ENCODE results near the gene ABCD4. TPM values are rescaled to one million over a fixed set of nuclear protein-coding genes. Genes with fewer than 3 reads are reported as not detected.
A peak's percentile ranks its signal among the peaks of the same experiment; 100 is the strongest.

The ABCD4 gene
- total and polyA plus RNA-seq, 2 of the 4 experiments (the other 2 are of a cell fraction) = 12.2 to 20.4 TPM

DNA sequence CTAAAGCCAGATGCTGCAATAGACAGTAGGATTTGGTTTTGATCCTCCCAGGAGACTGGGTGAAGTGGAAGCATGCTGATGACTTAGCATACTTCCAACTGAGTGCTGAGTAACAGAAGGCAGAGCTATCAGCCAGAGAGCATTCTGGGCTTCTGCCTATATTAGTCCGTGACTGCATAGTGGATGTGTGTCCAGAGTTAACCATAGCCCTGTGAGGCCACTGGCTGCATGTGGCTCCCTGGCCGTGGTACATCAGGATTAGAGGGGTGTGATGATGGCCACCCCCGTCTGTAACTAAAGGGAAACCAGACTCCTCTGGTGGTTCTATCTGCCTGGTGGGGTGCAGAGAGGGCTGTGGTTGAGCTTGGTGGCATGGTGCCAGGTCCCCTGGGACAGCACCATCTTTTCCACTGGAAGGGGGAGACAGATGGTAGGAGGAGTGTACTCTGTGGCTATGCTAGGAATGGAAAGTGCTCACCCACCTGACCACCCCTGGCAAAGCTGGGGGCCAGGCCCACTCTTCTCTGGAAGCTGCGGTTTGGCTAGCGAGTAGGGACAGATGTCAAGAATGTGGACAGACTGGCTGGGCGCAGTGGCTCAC lies 27.4 kb downstream of the ABCD4 start:
- peak overlapping the region; percentile 11 for H2AFZ ChIP-seq (replicated peaks; ENCODE audit: low read length, poor library complexity)
- no TSS peak for BruUV-seq (replicated peaks)

More for the DNA sequence above, 27.4 kb downstream of the ABCD4 start:
- ChIA-PET POLR2A (ENCODE audit: unreplicated experiment) (no interaction called here), CTCF (no interaction called here)
- Histone ChIP-seq H3K56ac (ENCODE audit: extremely low read depth, insufficient read depth, low read length) (no peak overlapping the region), H3K9me1 (ENCODE audit: insufficient read depth, low read length) (no peaks in the 10 kb centered on the region), H3K4me2 (ENCODE audit: low read depth, low read length) (no peak overlapping the region), H3K14ac (replicated peaks; ENCODE audit: low read depth, low read length) (no peak overlapping the region), H4K8ac (ENCODE audit: low read depth in 2 of 2, low read length in 2 of 2) (no peak overlapping the region), H3K4me3 (ENCODE audit: insufficient read depth, low read depth, low read length) (no peak overlapping the region), H4K20me1 (ENCODE audit: insufficient read depth, low read length) (no peaks in the 10 kb centered on the region), H3K4ac (ENCODE audit: low read depth, low read length) (no peak overlapping the region), H2BK5ac (ENCODE audit: low read depth, low read length, poor library complexity, severe bottlenecking) (no peak overlapping the region), H2AK9ac (replicated peaks; ENCODE audit: low read depth, low read length, poor library complexity) (no peak overlapping the region), H3K9ac (ENCODE audit: low read depth, low read length) (no peak overlapping the region), H2BK15ac (ENCODE audit: low read depth, low read length) (no peak overlapping the region), H3K18ac (ENCODE audit: low read depth, low read length) (no peak overlapping the region), H2AK5ac (ENCODE audit: low read depth, low read length) (no peak overlapping the region), H3K27me3 (ENCODE audit: control insufficient read depth, insufficient read depth, low read length) (peaks cover 3% of the 10 kb centered on the region; the same call in 1 of the 2 replicates), H4K5ac (ENCODE audit: low read depth, low read length) (no peak overlapping the region), H3K36me3 (ENCODE audit: control insufficient read depth, insufficient read depth, low read length) (no peaks in the 10 kb centered on the region), H3K79me1 (ENCODE audit: low read depth in 1 of 2, low read length in 2 of 2) (no peaks in the 10 kb centered on the region), H4K91ac (ENCODE audit: insufficient read depth, low read depth, low read length) (no peak overlapping the region), H3K23ac (ENCODE audit: low read depth, low read length) (0 out of 2 replicates have a peak overlapping the region, but pooled peaks have one; percentile 9), H3K4me1 (ENCODE audit: control insufficient read depth, insufficient read depth, low read length) (no peaks in the 10 kb centered on the region), H2BK20ac (ENCODE audit: low read depth, low read length) (no peak overlapping the region), H2BK120ac (ENCODE audit: low read depth, low read length) (no peak overlapping the region), H3K27ac (ENCODE audit: insufficient read depth, low read length) (no peak overlapping the region), H3K9me3 (ENCODE audit: control insufficient read depth, insufficient read depth, low read length) (no peaks in the 10 kb centered on the region; the same call in none of the 2 replicates)
- dilution Hi-C loops (cut with HindIII; ENCODE audit: low sequenced_read_pairs, unreplicated experiment) (no loop called here), in situ Hi-C loops (cut with MboI; ENCODE audit: low sequenced_read_pairs) (no loop called here), intact Hi-C loops (cut with micrococcal nuclease) (no loop called here)
- ATAC-seq (ENCODE audit: low read depth) (peak; percentile 89), DNase-seq (peak; percentile 74)
- no CpG with 5 or more reads among the region's 6 CpGs for WGBS, 2 experiments (ENCODE audit: extremely low coverage in 2 of 2, insufficient read length in 1 of 2)
- no peak for TF ChIP-seq MXI1 (IDR thresholded peaks at IDR 0.05; ENCODE audit: borderline replicate concordance, low read depth, low read length)
- no peak for TF ChIP-seq MAZ (IDR thresholded peaks at IDR 0.05; ENCODE audit: borderline replicate concordance, low read depth, low read length)
- no peak for TF ChIP-seq RAD21 (IDR thresholded peaks at IDR 0.05; ENCODE audit: low read length)
- TF ChIP-seq, protein P1, sequence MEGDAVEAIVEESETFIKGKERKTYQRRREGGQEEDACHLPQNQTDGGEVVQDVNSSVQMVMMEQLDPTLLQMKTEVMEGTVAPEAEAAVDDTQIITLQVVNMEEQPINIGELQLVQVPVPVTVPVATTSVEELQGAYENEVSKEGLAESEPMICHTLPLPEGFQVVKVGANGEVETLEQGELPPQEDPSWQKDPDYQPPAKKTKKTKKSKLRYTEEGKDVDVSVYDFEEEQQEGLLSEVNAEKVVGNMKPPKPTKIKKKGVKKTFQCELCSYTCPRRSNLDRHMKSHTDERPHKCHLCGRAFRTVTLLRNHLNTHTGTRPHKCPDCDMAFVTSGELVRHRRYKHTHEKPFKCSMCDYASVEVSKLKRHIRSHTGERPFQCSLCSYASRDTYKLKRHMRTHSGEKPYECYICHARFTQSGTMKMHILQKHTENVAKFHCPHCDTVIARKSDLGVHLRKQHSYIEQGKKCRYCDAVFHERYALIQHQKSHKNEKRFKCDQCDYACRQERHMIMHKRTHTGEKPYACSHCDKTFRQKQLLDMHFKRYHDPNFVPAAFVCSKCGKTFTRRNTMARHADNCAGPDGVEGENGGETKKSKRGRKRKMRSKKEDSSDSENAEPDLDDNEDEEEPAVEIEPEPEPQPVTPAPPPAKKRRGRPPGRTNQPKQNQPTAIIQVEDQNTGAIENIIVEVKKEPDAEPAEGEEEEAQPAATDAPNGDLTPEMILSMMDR (conservative IDR thresholded peaks at IDR 0.05; ENCODE audit: low read depth, low read length) = no peak
- TF ChIP-seq RCOR1 (IDR thresholded peaks at IDR 0.05; ENCODE audit: insufficient replicate concordance, low read length) = no peak
- TF ChIP-seq, protein P2, sequence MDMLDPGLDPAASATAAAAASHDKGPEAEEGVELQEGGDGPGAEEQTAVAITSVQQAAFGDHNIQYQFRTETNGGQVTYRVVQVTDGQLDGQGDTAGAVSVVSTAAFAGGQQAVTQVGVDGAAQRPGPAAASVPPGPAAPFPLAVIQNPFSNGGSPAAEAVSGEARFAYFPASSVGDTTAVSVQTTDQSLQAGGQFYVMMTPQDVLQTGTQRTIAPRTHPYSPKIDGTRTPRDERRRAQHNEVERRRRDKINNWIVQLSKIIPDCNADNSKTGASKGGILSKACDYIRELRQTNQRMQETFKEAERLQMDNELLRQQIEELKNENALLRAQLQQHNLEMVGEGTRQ (IDR thresholded peaks at IDR 0.05; ENCODE audit: low read depth, low read length) = no peak
- TF ChIP-seq MAFK (IDR thresholded peaks at IDR 0.05; ENCODE audit: low read depth, low read length) = no peak
- TF ChIP-seq FOS (IDR thresholded peaks at IDR 0.05; ENCODE audit: low read depth, low read length) = no peak
- TF ChIP-seq POLR2A (IDR thresholded peaks at IDR 0.05; ENCODE audit: low read depth, low read length) = no peak
- no peak for TF ChIP-seq RFX5 (IDR thresholded peaks at IDR 0.05; ENCODE audit: low read depth, low read length)
- no peak for TF ChIP-seq SMC3 (IDR thresholded peaks at IDR 0.05; ENCODE audit: low read depth, low read length)
- no peak for TF ChIP-seq BHLHE40 (IDR thresholded peaks at IDR 0.05; ENCODE audit: low read depth, low read length)

All from IMR-90 (cell line).